Measurements from ENCODE around the gene MPST.

MPST gene

DNA sequence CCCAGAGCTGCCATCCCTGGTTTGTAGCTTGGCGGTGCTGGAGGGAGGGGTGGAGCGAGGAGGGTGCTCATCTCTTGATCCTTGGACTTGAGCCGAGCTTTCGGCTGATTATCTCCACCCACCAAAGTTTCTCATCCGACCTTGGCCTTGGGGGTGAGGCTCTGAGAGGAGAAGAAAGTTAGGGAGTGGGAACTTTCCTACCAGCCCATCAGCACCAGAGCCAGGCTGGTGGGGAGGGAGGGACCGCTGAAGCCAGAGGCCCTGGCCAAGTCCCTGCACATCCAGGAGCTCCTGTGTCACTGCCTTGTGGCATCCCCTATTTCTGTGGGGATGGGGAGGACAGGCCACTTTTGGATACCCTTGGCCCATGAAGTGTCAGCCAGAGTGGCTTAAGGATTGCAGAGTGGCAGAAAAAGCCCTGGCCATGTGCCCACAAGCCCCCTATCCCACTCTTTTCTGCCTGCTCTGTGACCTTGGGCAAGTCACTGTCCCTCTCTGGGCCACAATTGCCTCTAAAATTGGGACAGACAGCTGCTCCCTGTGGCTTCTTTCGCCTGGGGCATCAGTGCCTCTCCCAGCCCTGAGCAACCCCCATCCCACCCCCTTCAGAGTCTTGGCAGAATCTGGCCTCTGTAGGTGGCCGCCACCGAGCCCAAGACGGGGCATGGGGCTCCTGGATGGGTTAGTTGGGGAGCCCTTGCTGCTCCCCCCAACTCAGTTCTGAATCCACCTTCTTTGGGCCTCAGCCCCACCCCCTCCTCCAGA lies 42.3 kb downstream of the MPST start:
- Histone ChIP-seq H3K9me3 (replicated peaks in 1 of 2; ENCODE audit: control insufficient read depth in 2 of 2, insufficient read depth in 1 of 2, low read depth in 1 of 2, low read length in 2 of 2) (no peaks in the 10 kb centered on the region), H3K27me3 (ENCODE audit: control insufficient read depth in 3 of 3, insufficient read depth in 3 of 3, low read depth in 1 of 3, low read length in 3 of 3) (no peaks in the 10 kb centered on the region), H3K4me1 (ENCODE audit: control insufficient read depth in 2 of 2, insufficient read depth in 1 of 2, low read depth in 1 of 2, low read length in 2 of 2) (no peaks in the 10 kb centered on the region), H3K4ac (ENCODE audit: low read length) (no peak overlapping the region), H2BK12ac (ENCODE audit: low read length) (no peak overlapping the region), H2BK5ac (ENCODE audit: low read length) (peak overlapping the region; percentile 13), H2AFZ (ENCODE audit: low read length) (no peak overlapping the region), H3K23ac (ENCODE audit: low read depth, low read length, poor library complexity) (peak overlapping the region; percentile 73), H3K18ac (ENCODE audit: low read length) (peak overlapping the region; percentile 27), H3K4me3 (ENCODE audit: low read length in 2 of 2) (no peak overlapping the region), H3K4me2 (ENCODE audit: insufficient read depth, low read length, poor library complexity, severe bottlenecking) (no peak overlapping the region), H3K9ac (ENCODE audit: low read depth, low read length, poor library complexity) (no peak overlapping the region), H3K14ac (ENCODE audit: low read length) (no peak overlapping the region), H4K91ac (ENCODE audit: low read depth, low read length, poor library complexity) (no peak overlapping the region), H2BK120ac (ENCODE audit: low read depth, low read length) (no peak overlapping the region), H3K79me1 (ENCODE audit: low read depth, low read length) (peaks cover 5% of the 10 kb centered on the region), H3K27ac (replicated peaks; ENCODE audit: low read length) (no peak overlapping the region), H2AK5ac (ENCODE audit: low read depth, low read length) (no peak overlapping the region), H4K8ac (ENCODE audit: low read depth, low read length) (no peak overlapping the region), H2BK15ac (ENCODE audit: low read length) (no peak overlapping the region), H3K36me3 (replicated peaks in 1 of 2; ENCODE audit: control insufficient read depth in 2 of 2, insufficient read depth in 2 of 2, low read length in 2 of 2) (peaks cover 26 to 51% of the 10 kb centered on the region in 2 donors)
- no peak for DNase-seq (ENCODE audit: low spot score)
- no CpG with 5 or more reads among the region's 10 CpGs for WGBS, 2 donors (ENCODE audit: extremely low coverage in 2 of 2, insufficient read length in 2 of 2, insufficient replicate concordance in 1 of 2)

DNA sequence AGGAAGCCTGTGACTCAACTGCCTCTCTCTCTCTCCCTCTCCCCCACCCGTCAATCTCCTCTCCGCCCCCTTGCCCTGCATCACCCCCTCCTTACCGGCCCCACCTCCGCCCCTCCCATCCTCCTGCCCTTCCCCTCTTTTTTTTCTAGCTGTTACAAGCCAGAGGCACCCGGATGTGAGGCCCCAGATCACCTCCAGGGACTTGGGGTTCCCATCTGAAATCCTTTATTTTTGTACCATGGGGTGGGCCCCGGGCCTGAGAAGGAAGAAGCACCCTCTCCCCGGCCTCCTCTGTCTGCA lies 42.8 kb downstream of the MPST start:
- Histone ChIP-seq H3K4me1 (ENCODE audit: control insufficient read depth in 2 of 2, insufficient read depth in 1 of 2, low read depth in 1 of 2, low read length in 2 of 2) (no peaks in the 10 kb centered on the region), H4K8ac (ENCODE audit: low read depth, low read length) (no peak overlapping the region), H3K14ac (ENCODE audit: low read length) (no peak overlapping the region), H2AK5ac (ENCODE audit: low read depth, low read length) (no peak overlapping the region), H3K27me3 (ENCODE audit: control insufficient read depth in 3 of 3, insufficient read depth in 3 of 3, low read depth in 1 of 3, low read length in 3 of 3) (no peaks in the 10 kb centered on the region), H2BK12ac (ENCODE audit: low read length) (no peak overlapping the region), H3K4ac (ENCODE audit: low read length) (no peak overlapping the region), H2BK120ac (ENCODE audit: low read depth, low read length) (no peak overlapping the region), H3K79me1 (ENCODE audit: low read depth, low read length) (peaks cover 5% of the 10 kb centered on the region), H3K18ac (ENCODE audit: low read length) (no peak overlapping the region), H3K9me3 (replicated peaks in 1 of 2; ENCODE audit: control insufficient read depth in 2 of 2, insufficient read depth in 1 of 2, low read depth in 1 of 2, low read length in 2 of 2) (no peaks in the 10 kb centered on the region), H2BK15ac (ENCODE audit: low read length) (no peak overlapping the region), H3K27ac (replicated peaks; ENCODE audit: low read length) (no peak overlapping the region), H3K4me2 (ENCODE audit: insufficient read depth, low read length, poor library complexity, severe bottlenecking) (no peak overlapping the region), H2BK5ac (ENCODE audit: low read length) (no peak overlapping the region), H2AFZ (ENCODE audit: low read length) (no peak overlapping the region), H3K4me3 (ENCODE audit: low read length in 2 of 2) (no peak overlapping the region), H3K36me3 (replicated peaks in 1 of 2; ENCODE audit: control insufficient read depth in 2 of 2, insufficient read depth in 2 of 2, low read length in 2 of 2) (peaks cover 26 to 46% of the 10 kb centered on the region in 2 donors), H3K9ac (ENCODE audit: low read depth, low read length, poor library complexity) (no peak overlapping the region), H4K91ac (ENCODE audit: low read depth, low read length, poor library complexity) (no peak overlapping the region), H3K23ac (ENCODE audit: low read depth, low read length, poor library complexity) (no peak overlapping the region)
- no CpG with 5 or more reads among the region's 7 CpGs for WGBS, 2 donors (ENCODE audit: extremely low coverage in 2 of 2, insufficient read length in 2 of 2, insufficient replicate concordance in 1 of 2)
- no peak for DNase-seq (ENCODE audit: low spot score)

DNA sequence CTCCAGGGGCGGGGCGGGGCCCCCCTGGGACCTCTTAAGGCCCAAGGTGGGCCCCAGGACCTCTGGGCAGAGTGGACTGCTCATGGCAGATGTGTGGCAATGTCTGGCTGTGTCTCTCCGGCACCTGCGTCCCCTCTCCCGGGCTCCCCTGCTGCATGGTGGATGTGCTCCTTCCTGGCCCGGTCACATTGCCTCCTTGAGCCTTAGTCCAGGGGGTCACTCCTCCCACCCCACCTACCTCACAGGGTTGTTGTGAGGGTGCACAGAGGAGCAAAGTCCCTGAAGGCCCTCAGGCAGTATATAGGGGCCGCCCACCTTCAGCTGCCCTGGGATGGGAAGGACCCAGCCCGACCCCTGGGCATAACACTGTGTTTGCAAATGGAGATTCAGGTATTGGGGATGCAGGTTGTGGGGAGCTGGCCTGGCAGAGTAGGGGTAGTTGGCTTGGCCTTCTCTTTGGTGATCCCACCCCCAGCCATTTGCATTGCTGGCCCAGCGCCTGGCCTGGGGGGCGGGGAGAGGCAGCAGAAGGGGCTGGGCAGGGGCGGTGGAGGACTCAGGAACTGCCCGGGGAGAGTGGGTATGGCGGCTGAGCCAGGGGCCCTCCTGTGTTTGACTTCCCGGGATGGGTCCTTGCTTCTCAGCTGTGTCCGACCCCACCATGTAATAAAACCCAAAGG lies 43.3 kb downstream of the MPST start:
- Histone ChIP-seq H2BK120ac (ENCODE audit: low read depth, low read length) (no peak overlapping the region), H3K36me3 (replicated peaks in 1 of 2; ENCODE audit: control insufficient read depth in 2 of 2, insufficient read depth in 2 of 2, low read length in 2 of 2) (peaks cover 23 to 40% of the 10 kb centered on the region in 2 donors)
- no CpG with 5 or more reads among the region's 15 CpGs for WGBS, 2 donors (ENCODE audit: extremely low coverage in 2 of 2, insufficient read length in 2 of 2, insufficient replicate concordance in 1 of 2)

More for the DNA sequence above, 43.3 kb downstream of the MPST start:
- H3K4me3 ChIP-seq (ENCODE audit: low read length in 2 of 2), result no peak overlapping the region
- no peak overlapping the region for H3K27ac ChIP-seq (replicated peaks; ENCODE audit: low read length)
- H2BK15ac ChIP-seq (ENCODE audit: low read length), result no peak overlapping the region
- peak overlapping the region; percentile 28 for H3K18ac ChIP-seq (ENCODE audit: low read length)
- H4K8ac ChIP-seq (ENCODE audit: low read depth, low read length), result no peak overlapping the region
- H3K9me3 ChIP-seq (replicated peaks in 1 of 2; ENCODE audit: control insufficient read depth in 2 of 2, insufficient read depth in 1 of 2, low read depth in 1 of 2, low read length in 2 of 2), result no peaks in the 10 kb centered on the region
- no peak overlapping the region for H2BK5ac ChIP-seq (ENCODE audit: low read length)
- peak overlapping the region; percentile 21 for H3K14ac ChIP-seq (ENCODE audit: low read length)
- H3K79me1 ChIP-seq (ENCODE audit: low read depth, low read length), result peaks cover 5% of the 10 kb centered on the region
- no peak overlapping the region for H2BK12ac ChIP-seq (ENCODE audit: low read length)
- H4K91ac ChIP-seq (ENCODE audit: low read depth, low read length, poor library complexity), result no peak overlapping the region
- DNase-seq (ENCODE audit: low spot score), result no peak
- no peak overlapping the region for H3K4me2 ChIP-seq (ENCODE audit: insufficient read depth, low read length, poor library complexity, severe bottlenecking)
- no peak overlapping the region for H2AK5ac ChIP-seq (ENCODE audit: low read depth, low read length)
- no peak overlapping the region for H3K4ac ChIP-seq (ENCODE audit: low read length)
- H3K27me3 ChIP-seq (ENCODE audit: control insufficient read depth in 3 of 3, insufficient read depth in 3 of 3, low read depth in 1 of 3, low read length in 3 of 3), result peaks cover 0 to 4% (median 3%) of the 10 kb centered on the region in 3 experiments
- H3K4me1 ChIP-seq (ENCODE audit: control insufficient read depth in 2 of 2, insufficient read depth in 1 of 2, low read depth in 1 of 2, low read length in 2 of 2), result no peaks in the 10 kb centered on the region
- H2AFZ ChIP-seq (ENCODE audit: low read length), result no peak overlapping the region
- no peak overlapping the region for H3K23ac ChIP-seq (ENCODE audit: low read depth, low read length, poor library complexity)
- H3K9ac ChIP-seq (ENCODE audit: low read depth, low read length, poor library complexity), result no peak overlapping the region
